KBM-7 (cell line): ENCODE results near the gene DEFB113.
"Not testable (repeated sequence)": the region's sequence is repeated elsewhere in the genome, so short reads cannot be mapped to it uniquely, and the experiment has no call there.

Experiments
- DNase-seq: peaks from one replicate; pipeline ENCODE4 v3.0.0-alpha.2; 2015
- in situ Hi-C: fragments of 300-500 bp; cut with MboI; formaldehyde crosslinking; loops from 2 replicates; pipeline ENCODE4 v1.14.3; 2020; ENCODE audit warnings: low sequenced_read_pairs, low pct_unique_long_range_greater_than_20kb, mixed read lengths

DEFB113 gene, protein sequence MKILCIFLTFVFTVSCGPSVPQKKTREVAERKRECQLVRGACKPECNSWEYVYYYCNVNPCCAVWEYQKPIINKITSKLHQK

GRCh38 chr6:49969605-49970004 lies at the start of gene DEFB113:
TSS of gene DEFB113 (minus strand) at chr6:49969625. CDS start at chr6:49969625, 0 bp downstream.
- in situ Hi-C loops: no loop called here
- DNase-seq: no peak

DNA sequence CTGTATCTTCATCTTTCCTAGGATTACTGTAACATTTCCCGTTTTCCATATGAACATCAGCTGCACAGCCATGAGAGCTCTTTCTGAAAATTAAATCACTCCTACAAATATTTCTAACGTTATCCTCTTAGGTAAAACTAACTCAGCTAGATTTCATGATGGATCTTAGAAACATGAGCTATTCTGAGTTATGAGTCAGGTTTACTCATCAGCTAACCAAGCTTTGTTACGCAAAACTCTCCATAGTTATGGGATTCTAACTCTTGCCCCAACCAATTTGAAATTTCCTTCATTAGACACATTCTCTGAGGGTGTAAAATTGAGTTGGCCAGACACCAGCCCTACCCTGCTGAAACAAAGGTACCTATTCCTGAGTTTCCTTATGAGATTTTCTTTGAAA lies 38.4 kb upstream of the DEFB113 start:
- DNase-seq: no peak
- in situ Hi-C loops: no loop called here

DNA sequence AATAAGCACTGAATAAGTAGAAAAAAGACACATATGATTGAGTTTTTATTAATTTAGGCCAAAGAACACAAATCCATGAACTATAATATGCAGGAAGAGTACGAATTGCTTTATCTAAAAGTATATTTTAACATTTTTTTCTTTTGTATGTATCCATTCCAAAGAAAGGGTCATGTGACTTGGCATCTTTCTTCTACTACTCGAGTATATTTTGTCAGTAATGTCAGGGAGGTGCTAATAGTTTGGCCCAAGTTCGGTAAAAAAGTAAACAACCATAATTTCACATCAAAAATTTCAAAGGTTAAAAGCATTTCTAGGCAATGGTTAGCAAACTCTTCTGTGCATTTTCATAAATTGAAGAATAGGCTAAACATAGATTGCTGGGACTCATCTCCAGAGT lies 33.7 kb upstream of the DEFB113 start:
- DNase-seq: no peak
- in situ Hi-C loops: no loop called here

DNA sequence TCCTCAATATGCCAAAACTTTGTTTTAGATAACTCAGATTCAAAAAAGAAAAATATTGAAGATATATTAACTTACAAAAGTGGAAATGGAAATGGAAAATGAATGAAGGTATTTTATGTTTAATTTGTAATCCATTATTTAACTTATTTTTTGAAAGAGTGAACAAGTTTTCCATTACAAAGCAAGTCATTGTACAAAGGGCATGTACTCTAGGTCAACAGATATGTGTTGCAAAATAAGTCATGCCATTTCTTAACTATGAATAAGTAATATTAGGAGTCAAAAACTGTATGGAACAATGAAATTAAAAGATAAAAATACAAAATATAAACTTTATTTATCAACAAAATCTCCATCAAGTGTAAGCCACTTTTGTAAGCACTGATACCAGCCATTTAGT lies 25.9 kb upstream of the DEFB113 start:
- in situ Hi-C loops: no loop called here

DNA sequence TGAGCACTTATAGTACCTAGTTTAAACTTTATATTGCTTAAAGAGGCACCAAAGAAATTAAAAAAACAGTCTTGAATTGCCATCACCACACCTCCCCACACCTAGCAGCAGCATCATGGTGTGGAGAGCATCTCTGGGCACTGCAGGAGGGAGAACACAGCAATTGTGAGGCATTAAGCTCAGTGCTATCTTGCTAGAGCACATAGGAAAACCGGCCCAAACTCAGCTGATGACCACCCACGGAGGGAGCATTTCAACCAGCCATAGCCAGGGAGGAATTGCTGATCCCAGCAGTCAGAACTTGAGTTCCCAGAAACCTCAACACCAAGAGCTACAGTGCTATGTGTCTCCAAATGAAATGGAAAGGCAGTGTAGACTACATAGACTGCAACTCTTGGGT lies 19.5 kb upstream of the DEFB113 start:
- no peak for DNase-seq
- in situ Hi-C loops: no loop called here

More for the DNA sequence above, 25.9 kb upstream of the DEFB113 start:
- no peak for DNase-seq

- in situ Hi-C loops: no loop called here
- DNase-seq: no peak
Measured at GRCh38 chr6:49987749-49988148, 18.3 kb upstream of the DEFB113 start.

- DNase-seq: no peak
- in situ Hi-C loops: no loop called here
Measured at GRCh38 chr6:49986551-49986950, 17.1 kb upstream of the DEFB113 start.

- in situ Hi-C loops: no loop called here
- no peak for DNase-seq
Measured at GRCh38 chr6:49982046-49982445, 12.6 kb upstream of the DEFB113 start.

DNA sequence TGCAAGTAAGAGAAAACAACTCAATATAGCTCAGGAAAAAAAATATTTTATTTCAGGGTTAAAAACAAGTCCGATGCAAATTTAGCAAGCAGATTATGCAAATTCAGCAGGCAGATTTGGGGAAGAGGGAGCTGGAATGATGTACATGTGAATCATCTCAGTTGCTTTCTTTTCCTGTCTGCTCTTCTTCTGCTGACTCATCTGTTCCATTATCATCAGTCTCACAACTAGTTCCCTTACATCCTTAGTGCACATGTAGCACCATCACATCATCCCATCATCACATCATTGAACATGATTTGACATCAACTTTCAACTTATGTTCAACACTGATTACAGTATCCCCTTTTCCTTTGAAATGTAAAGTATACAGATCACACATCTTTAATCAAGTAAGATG lies 11.5 kb upstream of the DEFB113 start:
- DNase-seq: no peak
- in situ Hi-C loops: no loop called here

DNA sequence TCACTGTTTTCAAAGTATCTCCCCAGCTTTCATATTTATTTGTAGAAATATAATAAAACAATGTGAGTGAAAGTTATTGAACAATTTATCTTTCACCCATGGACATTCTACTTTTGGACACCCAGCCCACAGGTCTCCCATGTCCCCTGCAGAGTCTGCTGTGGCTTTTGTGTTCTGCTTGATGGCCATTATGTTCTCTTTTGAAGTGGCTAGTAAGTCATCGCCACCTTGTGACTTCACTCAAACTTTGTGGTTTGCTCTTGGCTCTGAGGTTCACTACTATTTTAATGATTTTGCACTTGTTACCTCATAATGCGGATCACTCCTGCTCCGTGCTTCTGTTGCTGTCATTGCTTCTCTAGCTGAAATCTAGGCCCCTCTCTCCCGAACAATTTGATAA lies 10.2 kb upstream of the DEFB113 start:
- no peak for DNase-seq
- in situ Hi-C loops: no loop called here

DNA sequence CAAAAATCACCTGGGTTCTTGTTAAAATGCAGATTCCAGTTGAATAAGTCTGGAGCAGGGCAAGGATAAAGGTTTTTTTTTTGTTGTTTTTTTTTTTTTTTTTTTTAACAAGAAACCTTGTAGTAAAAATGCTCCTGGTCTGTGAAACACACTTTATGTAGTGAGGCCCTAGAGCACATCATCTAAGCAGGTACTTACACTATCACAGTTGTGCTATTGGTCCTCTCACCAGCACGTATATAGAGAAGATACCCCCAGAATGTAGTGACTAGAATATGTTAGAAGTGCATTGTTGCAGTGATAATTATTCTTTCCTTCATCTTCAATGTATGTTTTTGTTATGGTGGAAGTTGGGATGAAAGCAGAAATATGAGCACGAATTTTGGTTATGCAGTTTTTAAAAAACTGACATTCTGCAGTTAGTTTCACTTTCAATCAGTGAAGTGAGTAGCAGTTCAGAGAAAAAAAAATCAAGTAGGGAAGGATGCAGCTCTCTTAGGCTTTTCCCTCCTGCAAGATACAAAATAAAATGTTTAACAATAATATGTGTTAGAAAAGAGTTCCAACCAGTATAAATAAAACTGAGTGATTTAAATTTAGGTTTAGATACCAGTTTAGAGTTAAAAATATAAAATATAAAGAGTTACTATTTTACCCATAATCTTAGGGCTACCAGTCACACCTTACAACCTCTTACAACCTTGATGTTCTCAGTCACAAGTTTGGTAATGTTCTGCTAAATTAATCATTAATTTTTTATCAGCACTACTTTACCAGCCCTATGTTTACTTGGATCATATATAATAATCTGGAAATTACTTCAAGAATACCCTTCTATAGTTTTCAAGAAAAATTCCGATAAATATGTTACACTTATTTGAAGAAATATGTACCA lies 9.2 kb upstream of the DEFB113 start:
- in situ Hi-C loops: no loop called here
- no peak for DNase-seq

DNA sequence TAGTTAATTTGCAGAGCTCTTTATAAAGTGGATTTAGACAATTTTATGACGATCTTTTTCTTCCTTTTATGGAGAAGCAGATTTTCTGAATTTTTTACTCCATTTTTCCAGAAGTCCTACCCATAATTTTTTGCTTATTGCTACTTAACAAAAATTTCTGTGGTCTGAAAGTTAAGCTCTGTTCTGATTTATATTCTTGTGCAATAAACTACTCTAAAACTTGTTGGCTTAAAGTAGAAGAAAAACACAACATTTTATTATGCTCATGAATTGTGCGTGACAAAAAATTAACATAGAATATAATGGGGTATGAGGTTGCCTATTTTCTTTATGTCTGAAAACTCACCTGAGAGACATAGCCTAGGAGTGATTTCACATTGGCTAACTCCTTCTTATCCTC lies 2.6 kb downstream of the DEFB113 start:
- in situ Hi-C loops: no loop called here
- DNase-seq: no peak

GRCh38 chr6:49966334-49966733 lies 3.1 kb downstream of the DEFB113 start:
- in situ Hi-C loops: no loop called here

DNA sequence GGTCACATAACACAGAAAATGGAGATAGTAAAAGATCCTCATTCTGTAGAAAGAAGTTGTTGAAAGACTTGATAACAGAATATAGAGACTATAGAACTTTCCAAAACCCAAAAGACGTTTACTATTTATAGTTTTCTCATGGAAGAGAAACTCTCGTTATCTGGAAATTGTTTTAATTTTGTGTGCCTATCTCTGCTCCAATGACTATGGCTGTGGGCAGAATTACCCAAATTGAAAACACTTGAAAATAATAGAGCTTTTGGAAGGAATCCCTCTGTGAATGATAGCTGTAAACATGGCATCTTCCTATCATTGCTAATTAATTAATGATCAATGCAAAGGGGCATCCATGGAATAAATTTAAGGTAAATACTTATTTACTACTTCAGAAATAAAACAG lies 5.4 kb downstream of the DEFB113 start, which contains the start of gene DEFB114:
TSS of gene DEFB114 (minus strand) at position 101 of the 400 bp plus-strand sequence. CDS start at position 42, 59 bp downstream.
- DNase-seq: no peak
- in situ Hi-C loops: no loop called here

More at GRCh38 chr6:49966334-49966733, 3.1 kb downstream of the DEFB113 start:
- no peak for DNase-seq

DNA sequence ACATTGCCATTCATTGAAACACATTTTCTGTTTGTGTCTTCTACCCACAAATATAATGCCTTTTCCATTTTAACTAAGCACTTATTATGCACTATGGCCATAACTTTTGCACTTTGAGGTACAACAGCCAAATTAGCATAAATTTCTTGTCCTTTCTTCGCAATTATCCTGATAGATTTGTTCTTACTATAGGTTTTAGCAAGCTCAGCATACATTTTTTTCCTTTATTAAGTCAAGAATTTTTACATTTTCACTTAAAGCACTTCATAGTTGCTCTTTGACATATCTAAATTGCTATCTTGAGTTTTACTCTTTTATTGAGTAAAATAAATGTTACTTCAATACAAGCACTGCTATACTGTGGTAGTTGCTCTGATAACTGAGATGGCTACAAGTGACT lies 11.2 kb downstream of the DEFB113 start:
- no peak for DNase-seq
- in situ Hi-C loops: no loop called here

GRCh38 chr6:49955847-49956246 lies 13.6 kb downstream of the DEFB113 start:
- in situ Hi-C loops: no loop called here
- DNase-seq: no peak

DNA sequence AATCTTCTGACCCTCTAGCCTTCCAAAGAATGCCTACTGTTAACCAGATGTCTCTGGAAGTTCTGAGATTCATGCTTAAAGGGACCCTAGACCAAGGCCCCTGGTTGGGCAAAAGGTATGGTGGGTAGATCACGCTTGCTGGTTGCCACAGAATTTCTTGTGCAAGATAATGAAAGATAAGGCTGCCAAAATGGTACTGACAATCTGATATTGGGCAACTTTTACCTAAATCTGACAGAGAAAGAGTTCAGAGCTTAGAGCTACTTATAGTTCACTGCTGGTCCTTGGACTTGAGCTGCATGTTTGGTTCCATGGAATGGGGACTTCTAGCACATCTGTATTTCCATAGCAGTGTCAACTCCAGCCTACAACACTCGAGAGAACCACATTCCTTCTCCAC lies 17.5 kb downstream of the DEFB113 start:
- in situ Hi-C loops: no loop called here
- DNase-seq: no peak

DNA sequence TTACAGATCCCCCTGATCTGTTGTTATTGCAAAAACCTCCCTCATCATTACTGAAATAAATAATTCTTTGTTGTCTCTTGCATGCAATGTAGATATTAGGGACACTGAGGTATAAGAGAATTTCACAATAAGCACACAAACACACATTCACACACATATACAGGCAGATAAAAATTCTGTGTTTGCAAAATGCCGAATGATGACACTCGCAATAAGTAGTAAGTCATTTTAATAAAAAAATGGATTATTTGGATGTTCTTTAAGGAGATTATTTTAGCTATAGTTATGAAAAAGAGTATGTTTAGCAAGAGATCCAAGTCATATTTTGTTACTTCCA lies 19.0 kb downstream of the DEFB113 start:
- DNase-seq: no peak
- in situ Hi-C loops: no loop called here

GRCh38 chr6:49949062-49949461 lies 20.4 kb downstream of the DEFB113 start:
- in situ Hi-C loops: no loop called here
- DNase-seq: no peak

GRCh38 chr6:49946835-49947234 lies 22.6 kb downstream of the DEFB113 start:
- in situ Hi-C loops: no loop called here
- DNase-seq: no peak

- in situ Hi-C loops, DNase-seq: not testable (repeated sequence)
Measured at GRCh38 chr6:49944068-49944467, 25.4 kb downstream of the DEFB113 start.
